Nucleus accumbens (tissue), 56 donors: Measurements from ENCODE around the gene CENPT.
A peak's percentile ranks its signal among the peaks of the same experiment; 100 is the strongest.
"Not testable (repeated sequence)": the region's sequence is repeated elsewhere in the genome, so short reads cannot be mapped to it uniquely, and the experiment has no call there.

Experiments
- DNase-seq, 56 donors: peaks; one replicate each; lab custom pipeline; 2025; lab: John Stamatoyannopoulos, UW

Gene CENPT

GRCh38 chr16:67853670-67854069, 6.2 kb upstream of the CENPT start:
- DNase-seq = no peak

DNA sequence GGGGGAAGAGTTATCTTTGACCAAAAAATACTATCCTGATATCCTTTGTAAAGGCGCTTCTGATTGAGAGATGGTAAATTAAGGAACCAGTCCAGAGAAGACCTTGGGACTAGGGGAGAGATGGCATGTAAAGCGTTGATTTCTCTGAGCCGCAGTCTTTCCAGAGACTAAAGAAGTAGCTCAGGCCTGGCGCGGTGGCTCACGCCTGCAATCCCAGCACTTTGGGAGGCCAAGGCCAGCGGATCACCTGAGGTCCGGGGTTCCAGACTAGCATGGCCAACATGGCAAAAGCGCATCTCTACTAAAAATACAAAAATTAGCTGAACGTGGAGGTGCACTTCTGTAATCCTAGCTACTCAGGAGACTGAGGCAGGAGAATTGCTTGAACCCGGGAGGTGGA, 625 bp upstream of the CENPT start:
- no peak for DNase-seq

- peak; percentile 33 to 98 (median 92) for DNase-seq
Observed at GRCh38 chr16:67846320-67847063, 1.0 kb downstream of the CENPT start, which contains the start of gene NUTF2. NUTF2 (plus strand) TSS chr16:67846933; CDS start chr16:67865131, 18,198 bp downstream.

DNA sequence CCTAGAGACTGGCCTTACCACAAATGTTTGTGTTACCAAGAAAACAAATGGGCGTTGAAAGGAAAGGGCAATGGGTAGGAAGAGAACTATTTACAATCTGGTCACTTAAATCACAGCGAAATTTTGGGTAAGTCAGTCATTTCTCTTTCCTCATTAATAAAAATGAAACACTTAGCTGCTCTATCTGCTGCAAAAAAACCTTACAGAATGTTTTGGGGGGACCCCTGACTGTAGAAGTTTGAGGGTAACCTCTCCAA, 1.5 kb downstream of the CENPT start:
- DNase-seq = no peak

GRCh38 chr16:67845291-67846062, 2.0 kb downstream of the CENPT start:
- no peak for DNase-seq

GRCh38 chr16:67844497-67844896, 3.0 kb downstream of the CENPT start:
- DNase-seq = no peak

GRCh38 chr16:67843343-67843765, 4.1 kb downstream of the CENPT start:
- peak in 1 of 56 donors; percentile 29 for DNase-seq

DNA sequence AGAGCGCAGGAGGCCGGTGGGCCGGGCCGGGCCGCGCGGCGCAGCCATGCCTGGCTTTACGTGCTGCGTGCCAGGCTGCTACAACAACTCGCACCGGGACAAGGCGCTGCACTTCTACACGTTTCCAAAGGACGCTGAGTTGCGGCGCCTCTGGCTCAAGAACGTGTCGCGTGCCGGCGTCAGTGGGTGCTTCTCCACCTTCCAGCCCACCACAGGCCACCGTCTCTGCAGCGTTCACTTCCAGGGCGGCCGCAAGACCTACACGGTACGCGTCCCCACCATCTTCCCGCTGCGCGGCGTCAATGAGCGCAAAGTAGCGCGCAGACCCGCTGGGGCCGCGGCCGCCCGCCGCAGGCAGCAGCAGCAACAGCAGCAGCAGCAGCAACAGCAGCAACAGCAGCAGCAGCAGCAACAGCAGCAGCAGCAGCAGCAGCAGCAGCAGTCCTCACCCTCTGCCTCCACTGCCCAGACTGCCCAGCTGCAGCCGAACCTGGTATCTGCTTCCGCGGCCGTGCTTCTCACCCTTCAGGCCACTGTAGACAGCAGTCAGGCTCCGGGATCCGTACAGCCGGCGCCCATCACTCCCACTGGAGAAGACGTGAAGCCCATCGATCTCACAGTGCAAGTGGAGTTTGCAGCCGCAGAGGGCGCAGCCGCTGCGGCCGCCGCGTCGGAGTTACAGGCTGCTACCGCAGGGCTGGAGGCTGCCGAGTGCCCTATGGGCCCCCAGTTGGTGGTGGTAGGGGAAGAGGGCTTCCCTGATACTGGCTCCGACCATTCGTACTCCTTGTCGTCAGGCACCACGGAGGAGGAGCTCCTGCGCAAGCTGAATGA, 4.8 kb downstream of the CENPT start:
- DNase-seq = peak in 50 of 56 donors; percentile 20 to 84 (median 63)

GRCh38 chr16:67841816-67842508, 5.5 kb downstream of the CENPT start, which contains the start of gene THAP11:
THAP11 (plus strand) TSS chr16:67842320; CDS start chr16:67842555, 235 bp downstream.
- DNase-seq = peak in 55 of 56 donors; percentile 39 to 98 (median 91)

GRCh38 chr16:67841198-67841815, 6.2 kb downstream of the CENPT start:
- DNase-seq = no peak

- DNase-seq = peak in 2 of 56 donors; percentile 4 to 7
Observed at GRCh38 chr16:67837811-67838210, 9.7 kb downstream of the CENPT start.

GRCh38 chr16:67837190-67837589, 10.3 kb downstream of the CENPT start:
- not testable (repeated sequence) for DNase-seq

DNA sequence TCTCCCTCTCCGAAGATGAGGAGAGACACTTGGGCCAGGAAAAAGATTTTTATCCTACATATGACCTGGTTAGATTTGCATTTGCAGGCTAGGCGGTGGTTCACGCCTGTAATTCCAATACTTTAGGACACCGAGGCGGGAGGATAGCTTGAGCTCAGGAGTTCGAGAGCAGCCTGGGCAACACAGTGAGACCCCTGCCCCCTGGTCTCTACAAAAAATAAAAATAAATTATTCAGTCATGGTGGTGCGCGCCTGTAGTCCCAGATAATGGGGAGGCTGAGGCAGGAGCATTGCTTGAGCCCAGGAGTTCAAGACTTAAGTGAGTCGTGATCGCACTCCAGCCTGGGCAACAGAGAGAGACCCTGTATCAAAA, 13.3 kb downstream of the CENPT start:
- DNase-seq = no peak

DNA sequence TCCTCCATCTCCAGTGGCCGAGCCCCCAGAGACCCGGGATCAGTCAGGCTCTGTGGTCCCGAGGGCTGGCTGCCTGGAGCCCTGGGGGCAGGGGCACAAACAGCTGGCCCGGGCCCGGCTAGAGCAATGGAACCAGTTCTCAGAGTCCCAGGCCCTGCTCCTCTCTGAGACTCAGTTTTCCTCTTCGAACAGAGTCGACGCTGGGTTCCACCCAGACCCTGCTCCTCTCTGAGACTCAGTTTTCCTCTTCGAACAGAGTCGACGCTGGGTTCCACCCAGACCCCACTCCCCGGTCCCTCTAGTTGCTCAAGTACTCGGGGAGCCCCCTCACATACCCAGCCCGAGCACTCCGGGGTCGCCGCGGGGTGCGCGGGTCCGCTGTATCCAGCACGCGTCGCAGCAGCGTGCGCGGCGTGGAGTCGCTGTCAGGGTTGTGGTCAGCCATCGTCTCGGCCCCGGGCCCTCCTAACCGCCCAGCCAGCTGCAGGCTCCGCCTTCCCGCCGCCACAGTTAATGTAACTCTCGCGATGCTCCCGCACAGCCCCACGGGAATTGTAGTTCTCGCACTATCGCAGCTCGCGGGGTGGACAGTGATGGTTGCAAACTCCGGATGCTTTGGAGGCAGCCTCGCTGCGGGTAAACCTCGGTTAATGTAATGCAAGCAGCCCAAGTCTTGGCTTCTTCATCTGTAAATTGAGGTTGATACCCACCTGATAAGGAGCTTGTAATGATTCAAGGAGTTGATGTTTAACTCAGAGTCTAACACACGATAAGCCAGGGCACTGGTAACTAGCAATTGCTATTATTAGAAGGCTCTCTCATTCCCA, 13.9 kb downstream of the CENPT start:
- peak; percentile 12 to 95 (median 86) for DNase-seq

GRCh38 chr16:67833030-67833414, 14.5 kb downstream of the CENPT start:
- DNase-seq = peak in 1 of 56 donors; percentile 36

DNA sequence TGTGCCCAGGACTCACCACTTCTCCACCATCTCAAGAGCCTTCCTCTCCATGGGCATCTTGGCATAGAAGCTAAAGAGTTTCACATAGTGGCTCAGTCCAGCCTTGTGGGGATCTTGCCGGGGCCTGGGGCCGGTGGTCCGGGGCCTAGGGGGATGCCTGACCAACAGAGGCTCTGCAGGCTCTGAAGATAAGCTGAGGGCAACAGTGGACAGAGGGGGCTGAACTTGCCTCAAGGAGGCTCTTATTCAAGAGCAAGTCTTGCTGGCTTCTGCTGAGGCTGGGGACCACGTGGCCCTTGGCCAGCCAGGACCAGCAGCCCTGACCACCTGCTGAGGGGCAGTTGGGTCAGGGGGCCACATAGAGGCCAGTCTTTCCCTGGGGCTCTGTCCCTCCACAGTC, 18.8 kb downstream of the CENPT start:
- DNase-seq = no peak

GRCh38 chr16:67825906-67826305, 21.6 kb downstream of the CENPT start:
- DNase-seq = no peak

DNA sequence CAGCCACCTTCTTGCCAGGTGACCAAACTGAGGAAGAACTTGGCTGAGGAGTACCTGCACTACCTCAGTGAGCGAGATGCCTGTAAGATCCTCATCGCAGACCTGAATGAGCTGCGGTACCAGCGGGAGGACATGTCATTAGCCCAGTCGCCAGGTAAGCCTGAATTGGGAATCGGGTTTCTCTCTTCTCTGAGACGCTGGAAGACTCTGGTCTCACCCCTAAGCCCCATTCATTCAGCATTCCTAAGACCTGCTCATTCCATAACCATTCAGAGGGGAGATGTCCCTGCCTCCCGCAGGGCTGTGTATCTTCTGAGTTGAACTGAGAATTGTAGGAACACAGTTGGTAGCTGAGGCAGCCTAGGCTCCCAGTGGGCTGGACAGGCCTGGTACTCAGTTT, 22.4 kb downstream of the CENPT start:
- DNase-seq = no peak

DNA sequence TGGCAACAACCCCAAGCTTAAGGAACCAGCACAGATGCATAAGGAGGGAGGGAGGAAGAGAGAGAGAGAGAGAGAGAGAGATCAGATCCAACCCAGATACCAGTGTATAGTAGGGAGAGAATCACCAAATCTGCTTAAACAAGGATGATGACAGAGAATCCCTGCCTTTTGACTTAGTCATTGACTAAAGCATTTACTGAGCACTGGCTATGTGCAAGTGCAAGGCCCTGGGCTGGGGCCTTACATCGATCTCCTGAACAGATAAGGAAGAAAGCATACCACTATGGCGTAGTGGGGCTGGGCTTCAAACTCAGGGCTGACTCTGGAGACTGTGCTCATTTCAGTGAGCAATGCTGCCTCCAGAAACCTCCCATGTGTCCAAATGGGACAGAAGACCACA, 25.0 kb downstream of the CENPT start:
- no peak for DNase-seq
